Measurements from ENCODE around the gene CYP8B1.

- no peak for TF ChIP-seq CTCF (IDR thresholded peaks at IDR 0.05)
- no peak for TF ChIP-seq POLR2AphosphoS5 (IDR thresholded peaks at IDR 0.05)
- TF ChIP-seq POLR2A (IDR thresholded peaks at IDR 0.05) = no peak
Observed at GRCh38 chr3:42902257-42902656, 26.6 kb upstream of the CYP8B1 start.

All from prostate gland (tissue), 2 donors.